GM18511 (cell line): ENCODE data around the gene SLC20A1.

Experiments
- ATAC-seq: cut with Tn5 transposase; IDR thresholded peaks from one replicate; pipeline ENCODE4 v1.9.1; 2021; ENCODE audit warnings: mild to moderate bottlenecking, moderate library complexity; ENCODE audit not compliant: unreplicated experiment

The SLC20A1 gene

DNA sequence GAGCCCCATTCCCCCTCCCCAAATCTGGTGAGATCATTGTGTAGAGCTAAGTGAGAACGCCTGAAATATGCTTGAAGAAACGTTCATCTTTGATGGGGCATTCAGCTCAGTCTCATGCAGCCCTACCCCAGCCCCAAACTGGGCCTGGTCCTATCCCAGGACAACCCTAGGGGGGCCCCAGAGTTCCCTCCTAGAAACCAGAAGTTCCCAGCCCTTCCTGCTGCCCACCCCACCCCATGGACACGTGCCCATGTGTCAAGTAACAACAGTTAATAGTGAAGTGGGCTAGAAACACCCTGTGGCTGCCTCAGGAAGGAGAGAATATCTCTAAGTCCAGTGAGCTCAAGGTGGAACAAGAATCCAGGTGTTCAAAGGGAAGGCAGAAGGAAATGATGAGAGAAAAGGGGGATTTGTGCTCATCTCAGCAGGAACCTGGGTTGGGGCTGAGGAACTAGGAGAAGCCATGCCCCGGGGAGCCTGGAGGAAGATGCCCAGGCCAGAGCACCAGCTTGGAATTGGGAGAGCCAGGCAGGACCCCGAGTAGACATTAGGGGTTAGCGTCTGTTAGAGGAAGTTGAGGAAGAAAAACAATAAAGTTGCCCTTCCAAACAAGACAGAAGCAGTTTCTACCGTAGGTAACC, 20.1 kb upstream of the SLC20A1 start:
- ATAC-seq: no peak

DNA sequence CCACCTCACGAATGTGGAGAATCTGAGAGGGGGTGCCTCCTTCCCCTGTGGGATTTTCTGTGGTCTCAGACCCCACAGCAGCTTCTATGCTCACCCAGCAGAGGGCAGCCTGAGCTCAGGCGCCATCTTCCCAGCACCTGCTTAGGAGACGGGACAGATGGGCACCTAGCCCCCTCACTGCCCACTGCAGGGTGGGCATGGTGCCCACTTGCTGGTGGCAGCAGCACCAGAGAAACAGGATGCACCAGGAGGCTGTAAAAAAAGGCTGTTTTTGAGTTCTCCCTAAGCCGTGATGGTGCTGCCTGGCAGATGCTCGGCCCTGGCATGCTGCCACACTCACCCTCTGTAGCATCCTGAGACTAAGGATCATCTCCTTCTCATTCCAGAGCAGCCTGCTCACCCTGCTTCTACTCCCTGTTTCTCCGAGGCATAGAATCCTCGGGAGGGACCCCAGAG, 19.1 kb upstream of the SLC20A1 start:
- ATAC-seq: no peak

GRCh38 chr2:112627060-112628040, 18.4 kb upstream of the SLC20A1 start:
- no peak for ATAC-seq

DNA sequence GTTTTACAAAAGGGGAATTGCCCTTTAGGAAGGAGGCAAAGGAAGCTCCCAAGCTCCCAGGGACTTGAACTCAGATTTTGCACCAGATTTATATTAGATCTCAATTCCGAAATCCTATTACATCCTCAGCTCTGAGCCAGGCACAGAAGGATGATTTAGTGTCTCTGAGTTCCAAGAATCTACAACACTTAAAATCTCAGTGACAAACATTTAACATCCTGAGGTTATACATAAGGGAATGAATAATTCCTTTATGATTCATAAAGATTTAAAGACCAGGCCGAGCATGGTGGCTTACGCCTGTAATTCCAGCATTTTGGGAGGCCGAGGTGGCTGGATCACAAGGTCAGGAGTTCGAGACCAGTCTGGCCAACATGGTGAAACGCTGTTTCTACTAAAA, 16.5 kb upstream of the SLC20A1 start:
- ATAC-seq: no peak

GRCh38 chr2:112629823-112630222, 15.9 kb upstream of the SLC20A1 start:
- no peak for ATAC-seq

DNA sequence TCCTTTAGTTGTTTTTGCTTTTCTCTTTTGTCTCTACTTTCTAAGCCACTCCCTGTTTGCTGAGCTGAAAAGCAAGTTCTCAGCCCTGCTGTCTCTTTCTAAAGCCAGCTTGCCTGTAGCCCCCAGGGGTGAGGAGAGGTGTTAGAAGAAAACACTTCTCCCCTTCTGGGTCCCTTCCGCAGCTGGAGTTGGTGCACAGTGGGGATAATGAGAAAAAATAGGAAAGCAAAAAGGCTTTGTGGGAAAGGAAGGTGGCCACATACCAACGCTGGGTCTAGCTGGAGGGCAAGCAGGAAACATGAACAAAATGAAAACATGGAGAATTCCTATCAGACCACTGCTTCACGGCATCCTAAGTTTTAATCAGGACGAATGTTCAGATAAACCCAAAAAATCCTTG, 15.5 kb upstream of the SLC20A1 start:
- no peak for ATAC-seq

GRCh38 chr2:112633708-112634107, 12.0 kb upstream of the SLC20A1 start:
- no peak for ATAC-seq

- no peak for ATAC-seq
Observed at GRCh38 chr2:112634153-112634873, 11.4 kb upstream of the SLC20A1 start.

DNA sequence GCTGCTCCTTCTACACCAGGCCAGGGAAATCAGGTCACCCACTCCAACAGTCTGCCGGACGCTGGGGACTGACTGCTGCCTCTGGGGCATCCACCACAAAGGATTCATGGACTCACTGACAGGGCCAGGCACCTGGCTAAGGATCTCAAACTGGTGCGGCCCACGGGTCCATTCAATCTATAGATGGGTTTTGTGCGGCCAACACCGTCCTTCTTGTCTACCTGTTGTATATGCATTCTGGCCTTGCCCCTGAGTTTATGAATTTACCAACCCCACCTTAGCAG, 10.9 kb upstream of the SLC20A1 start:
- ATAC-seq: no peak

- peak; percentile 93 for ATAC-seq
Observed at GRCh38 chr2:112636605-112637288, 9.0 kb upstream of the SLC20A1 start.

- ATAC-seq: no peak
Observed at GRCh38 chr2:112637289-112637660, 8.5 kb upstream of the SLC20A1 start.

GRCh38 chr2:112639936-112640335, 5.8 kb upstream of the SLC20A1 start:
- ATAC-seq: no peak

DNA sequence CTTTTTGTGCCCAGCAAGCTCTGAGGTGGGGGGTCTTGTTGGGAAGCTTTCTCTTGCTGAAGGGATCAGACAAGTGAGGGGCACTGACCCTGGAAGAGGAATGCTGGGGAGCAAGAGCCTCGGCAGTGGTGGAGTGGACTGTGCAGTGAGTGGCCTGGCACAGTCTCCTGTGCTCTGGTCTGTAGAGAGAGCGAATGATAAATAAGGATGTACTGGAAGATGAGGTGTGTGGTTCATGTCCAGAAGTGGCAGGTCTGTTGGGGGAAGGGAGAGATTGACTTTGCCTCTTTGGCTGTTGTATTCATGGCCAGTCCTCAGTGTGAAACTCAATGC, 5.3 kb upstream of the SLC20A1 start:
- no peak for ATAC-seq

GRCh38 chr2:112640800-112641675, 4.7 kb upstream of the SLC20A1 start:
- ATAC-seq: no peak

- no peak for ATAC-seq
Observed at GRCh38 chr2:112641701-112642100, 4.0 kb upstream of the SLC20A1 start.

DNA sequence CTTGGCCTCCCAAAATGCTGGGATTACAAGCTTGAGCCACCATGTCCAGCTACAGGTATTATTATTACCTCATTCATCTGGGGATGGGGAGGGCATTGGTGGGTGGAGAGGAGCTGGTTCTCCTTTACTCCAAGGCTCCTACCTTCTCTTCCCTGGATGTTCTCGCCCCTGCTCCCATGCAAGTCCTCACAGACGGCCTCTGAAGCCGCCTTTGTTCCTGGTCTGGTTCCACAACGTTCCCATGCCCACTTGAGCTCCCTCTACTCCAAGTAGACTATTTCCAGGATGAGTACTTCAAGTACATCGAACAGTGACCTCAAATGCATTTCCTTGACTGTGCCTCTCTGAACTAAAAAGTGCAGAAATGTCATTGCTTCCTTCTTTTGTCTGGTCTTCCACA, 3.2 kb upstream of the SLC20A1 start:
- no peak for ATAC-seq

GRCh38 chr2:112642966-112643365, 2.8 kb upstream of the SLC20A1 start:
- no peak for ATAC-seq

DNA sequence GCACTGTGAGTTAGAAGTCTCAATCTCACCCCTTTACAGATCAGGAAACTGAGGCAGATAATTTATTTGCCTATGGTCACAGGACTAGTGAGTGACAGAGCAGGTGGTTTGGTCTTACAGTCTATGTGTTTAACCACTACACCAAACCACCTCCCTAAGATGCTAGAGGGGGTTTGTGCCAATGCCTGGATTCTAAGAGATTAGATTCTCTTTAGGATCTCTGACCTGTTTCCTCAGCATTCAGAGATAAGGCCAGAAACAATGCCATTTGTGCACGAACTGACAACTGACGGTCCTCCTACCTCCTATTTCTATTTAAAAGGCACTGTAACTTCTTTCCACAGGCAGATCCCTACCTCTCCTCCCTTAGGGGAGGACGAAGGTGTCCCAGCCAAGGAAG, 2.3 kb upstream of the SLC20A1 start:
- no peak for ATAC-seq

- no peak for ATAC-seq
Observed at GRCh38 chr2:112644155-112644932, 1.4 kb upstream of the SLC20A1 start.

GRCh38 chr2:112644933-112645309, 818 bp upstream of the SLC20A1 start:
- ATAC-seq: peak; percentile 1
